GM19193 (cell line): Measurements from ENCODE around the gene LHFPL3.

Experiments used
- POLR2A ChIP-seq: IDR thresholded peaks from 4 replicates; pipeline ENCODE4 v1.6.1; 2011; ENCODE audit not compliant: insufficient read depth, insufficient read length; ENCODE audit errors: extremely low read depth

Gene LHFPL3

DNA sequence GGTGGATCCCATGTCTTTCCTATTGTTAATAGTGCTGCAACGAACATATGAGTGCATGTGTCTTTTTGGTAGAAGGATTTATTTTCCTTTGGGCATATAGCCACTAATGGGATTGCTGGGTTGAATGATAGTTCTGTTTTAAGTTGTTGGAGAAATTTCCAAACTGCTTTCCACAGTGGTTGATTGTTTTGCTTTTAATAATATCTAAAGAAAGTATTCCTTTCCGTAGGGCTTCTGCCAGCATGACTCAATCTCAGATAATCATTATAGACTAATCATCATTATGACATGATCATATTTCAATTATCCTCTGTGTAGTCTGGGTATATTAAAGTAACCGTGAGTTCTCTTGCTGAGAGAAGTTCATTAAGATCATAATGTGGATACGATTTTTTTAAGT is 575.4 kb downstream of the LHFPL3 start:
- TF ChIP-seq POLR2A: no peak

DNA sequence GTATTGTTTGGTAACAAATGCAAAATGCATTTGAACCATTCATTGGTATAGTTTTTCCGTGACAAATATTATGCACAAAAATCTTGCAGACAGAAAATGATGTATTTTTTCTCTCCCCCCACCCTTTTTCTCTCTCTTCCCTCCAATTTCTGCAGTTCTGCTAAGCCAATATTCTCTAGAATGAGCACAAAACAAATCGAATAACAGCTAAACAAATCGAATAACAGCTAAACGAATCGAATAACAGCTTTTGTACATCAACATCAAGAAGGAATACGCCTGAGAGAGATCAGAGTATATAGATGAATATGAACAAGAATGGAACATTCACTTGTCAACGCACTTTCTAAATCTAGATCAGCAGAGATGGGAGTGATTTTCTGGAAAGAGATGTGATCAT is 577.6 kb downstream of the LHFPL3 start:
- TF ChIP-seq POLR2A: no peak

DNA sequence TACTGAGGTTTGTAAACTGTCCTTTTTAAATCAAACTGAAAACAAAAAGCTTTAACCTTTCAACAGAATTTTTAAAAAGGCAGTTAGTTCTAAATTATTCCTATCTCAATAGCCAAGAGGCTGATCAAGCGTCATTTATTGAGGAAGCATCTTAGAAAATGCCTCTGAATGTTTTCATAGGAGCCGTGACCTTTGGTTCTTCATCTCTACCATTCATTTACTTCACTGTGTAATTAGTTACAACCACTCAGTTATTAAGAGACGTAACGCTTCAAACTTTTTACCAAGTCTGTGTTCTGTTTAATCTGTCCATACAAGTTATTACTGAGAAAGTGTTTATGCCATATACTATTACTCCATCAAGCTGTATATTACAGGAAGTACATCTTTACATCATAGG is 578.2 kb downstream of the LHFPL3 start:
- no peak for TF ChIP-seq POLR2A

DNA sequence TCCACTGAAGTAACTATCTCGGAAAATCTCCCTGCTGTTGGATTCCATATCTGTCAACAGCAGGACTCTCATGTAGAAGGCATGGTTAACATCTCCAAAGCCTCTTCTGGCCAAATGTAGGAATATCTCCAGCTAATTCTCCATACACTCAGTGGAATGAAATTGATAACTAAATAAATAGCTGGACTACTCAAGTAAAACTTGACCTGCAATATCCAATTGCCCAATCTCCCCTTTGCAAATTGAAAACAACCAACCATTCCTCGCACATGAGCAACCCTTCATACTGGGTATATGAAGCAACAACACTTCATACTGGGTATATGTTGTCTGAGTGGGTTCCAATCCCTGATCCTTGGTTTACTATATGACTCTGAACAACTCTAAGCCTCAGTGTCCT is 580.2 kb downstream of the LHFPL3 start:
- TF ChIP-seq POLR2A: no peak

DNA sequence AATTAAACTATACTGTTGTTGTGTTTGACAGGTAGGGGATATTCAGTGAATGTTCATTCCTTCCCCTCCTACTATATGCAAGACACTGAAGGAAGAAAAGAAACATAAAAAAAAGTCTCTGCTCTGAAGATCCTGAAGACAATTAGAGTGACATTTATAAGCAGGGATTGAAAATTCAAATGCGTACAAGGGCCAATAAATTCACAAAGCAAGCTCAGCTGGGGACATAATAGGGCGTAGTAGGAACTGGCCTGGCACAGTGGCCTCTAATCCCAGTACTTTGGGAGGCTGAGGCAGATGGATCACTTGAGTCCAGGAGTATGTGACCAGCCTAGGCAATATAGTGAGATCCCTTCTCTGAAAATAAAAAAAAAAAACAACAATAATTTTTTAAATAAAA is 580.7 kb downstream of the LHFPL3 start:
- TF ChIP-seq POLR2A: no peak

DNA sequence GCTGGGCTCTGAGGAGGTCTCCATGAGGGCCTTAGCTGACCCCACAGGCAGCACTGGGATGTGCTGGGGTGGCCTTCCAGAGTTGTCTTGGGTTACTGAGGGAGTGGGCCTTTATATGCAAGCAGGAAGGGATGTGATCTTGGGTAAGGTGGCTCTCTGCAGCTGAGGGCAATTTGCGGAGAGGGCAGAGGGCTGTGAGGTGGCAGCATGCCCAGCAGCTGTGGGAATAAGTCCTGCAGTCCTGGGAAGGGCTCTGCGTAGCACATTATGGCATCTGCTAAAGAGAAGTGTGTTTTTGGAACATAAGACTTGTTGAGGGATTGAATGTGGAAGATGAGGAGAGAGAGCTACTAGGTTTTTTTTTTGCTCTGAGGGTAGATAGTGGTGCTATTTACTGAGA is 586.0 kb downstream of the LHFPL3 start:
- TF ChIP-seq POLR2A: no peak

DNA sequence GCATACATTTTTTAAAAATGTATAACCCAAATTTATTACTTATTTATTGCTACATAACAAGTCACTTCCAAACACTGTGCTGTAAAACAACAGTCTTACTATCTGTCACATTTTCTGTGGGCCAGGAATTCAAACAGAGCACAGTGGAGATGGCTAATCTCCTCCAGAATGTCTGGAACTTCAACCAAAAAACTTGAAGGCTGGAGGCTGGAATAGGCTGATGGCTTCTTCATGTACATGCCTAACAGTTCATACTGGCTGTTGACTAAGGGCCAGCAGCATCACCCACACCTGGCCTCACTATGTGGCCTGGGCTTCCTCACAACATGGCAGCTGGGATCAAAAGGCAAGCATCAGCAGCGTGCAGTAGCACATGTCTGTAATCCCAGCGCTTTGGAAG is 593.2 kb downstream of the LHFPL3 start:
- no peak for TF ChIP-seq POLR2A

DNA sequence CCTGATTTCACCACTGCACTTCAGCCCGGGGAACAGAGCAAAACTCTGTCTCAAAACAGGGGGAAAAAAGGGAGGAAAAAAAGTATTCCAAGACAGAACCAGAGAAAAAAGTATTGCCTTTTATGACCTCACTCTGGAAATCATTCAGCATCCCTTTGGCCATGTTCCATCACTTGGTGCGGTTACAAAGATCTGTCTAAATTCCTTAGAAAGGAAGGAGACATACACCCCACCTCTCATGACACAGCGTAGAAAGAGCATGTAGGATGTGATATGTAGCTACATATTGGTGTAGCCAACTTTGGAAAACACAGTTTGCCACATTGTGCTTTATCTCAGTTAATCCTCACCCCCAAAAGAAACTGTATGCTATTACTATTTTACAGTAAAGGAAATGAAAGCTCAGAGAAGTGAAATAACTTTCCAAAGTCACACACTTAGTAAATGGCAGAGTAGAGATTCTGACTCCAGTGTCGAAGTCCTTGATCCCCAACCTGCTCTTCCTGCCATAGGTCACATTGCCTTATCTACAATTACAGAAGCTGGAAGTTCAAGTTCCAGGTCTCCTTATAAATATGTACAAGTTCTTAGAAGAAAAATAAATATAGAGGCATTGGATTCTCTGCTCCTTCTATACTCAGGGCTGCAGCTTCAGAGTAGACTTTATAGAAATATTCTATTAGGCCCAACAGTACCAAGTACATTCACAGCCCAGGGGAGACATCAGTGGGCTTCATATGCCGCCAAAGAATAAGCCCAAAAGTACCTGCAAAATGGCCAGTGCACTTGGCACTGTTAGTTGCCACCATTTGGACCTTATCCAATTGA is 594.0 kb downstream of the LHFPL3 start:
- TF ChIP-seq POLR2A: no peak

DNA sequence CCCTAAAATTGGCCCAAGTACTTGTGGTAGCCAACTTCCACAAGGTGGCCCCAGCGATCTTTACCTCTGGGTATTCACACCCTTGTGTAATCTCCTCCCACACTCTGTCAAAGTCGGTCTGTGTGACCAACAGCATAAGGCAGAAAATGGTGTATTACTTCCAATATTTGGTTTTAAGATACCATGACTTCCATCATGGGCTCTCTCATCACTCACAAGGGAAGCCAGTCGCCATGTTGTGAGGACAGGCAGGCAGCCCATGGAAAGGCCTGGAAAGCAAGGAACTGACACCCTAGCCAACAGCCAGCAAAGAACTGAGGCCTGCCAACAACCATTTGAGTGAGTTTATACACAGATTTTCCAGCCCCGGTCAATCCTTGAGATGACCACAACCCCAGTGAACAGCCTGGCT is 594.6 kb downstream of the LHFPL3 start:
- no peak for TF ChIP-seq POLR2A

DNA sequence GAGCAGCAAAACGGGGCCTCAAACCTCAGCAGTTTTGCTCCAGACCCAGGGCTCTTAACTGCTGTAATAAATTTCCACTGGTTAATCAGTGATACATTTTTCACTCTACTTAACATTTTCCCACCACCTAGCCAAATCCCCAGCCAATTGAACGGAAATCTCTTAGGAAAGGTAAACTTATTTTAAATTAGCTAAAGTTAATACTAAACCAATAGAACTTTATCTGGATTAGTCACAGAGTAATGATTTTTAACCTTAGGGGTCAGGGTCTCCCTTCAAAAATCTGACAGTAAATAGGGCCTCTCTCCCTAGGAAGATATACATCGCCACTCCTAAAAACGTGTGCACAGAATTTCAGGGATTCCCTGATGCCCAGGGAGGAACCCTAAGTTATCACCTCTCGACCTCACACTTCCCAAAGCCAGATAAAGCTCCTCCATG is 598.2 kb downstream of the LHFPL3 start:
- TF ChIP-seq POLR2A: no peak

DNA sequence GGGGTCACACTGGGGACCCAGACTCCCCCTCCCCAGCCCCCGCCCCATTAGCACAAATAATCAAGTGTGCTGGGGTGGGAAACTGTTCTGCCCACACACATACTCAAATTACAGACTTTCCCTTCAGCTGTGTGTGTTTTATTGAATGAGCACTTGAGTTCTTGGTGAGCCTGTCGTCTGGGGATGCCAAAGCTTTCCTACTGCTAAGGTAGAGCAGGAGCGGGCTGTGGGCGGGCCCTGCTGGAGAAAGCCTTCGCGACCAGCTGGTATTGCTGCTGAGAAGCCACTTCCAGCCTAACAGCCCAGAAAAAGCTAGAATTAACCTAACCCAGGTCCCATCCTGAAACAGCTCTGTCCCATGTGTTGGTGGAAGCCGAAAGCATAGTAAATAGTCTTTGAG is 598.7 kb downstream of the LHFPL3 start:
- no peak for TF ChIP-seq POLR2A

DNA sequence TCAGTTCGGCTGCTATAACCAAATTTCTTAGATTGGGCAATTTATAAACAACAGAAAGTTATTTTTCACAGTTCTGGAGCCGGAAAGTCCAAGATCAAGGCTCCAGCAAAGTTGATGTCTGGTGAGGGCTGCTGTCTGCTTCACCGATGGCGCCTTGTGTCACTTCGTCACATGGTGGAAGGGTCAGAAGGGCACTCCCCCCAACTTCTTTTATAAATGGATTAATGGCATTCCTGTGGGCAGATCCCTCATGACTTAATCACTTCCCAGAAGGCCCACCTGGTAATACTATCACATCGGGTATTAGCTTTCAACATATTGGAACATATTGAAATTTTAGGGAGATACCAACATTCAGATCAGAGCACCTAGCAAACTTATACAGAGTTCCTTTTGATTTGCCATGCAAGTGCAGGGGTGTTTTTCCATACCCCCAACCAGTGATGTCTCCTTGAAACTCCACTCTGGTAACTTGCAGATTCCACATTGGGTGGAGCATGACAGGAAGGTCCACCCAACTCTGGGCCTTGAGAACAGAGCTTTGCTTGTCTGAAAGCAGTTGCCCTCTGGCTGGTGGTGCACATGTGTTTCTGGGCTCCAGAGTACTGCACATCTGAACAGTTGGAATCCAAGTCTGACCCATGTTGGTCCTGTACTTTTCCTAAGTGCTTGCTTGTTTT is 600.5 kb downstream of the LHFPL3 start:
- no peak for TF ChIP-seq POLR2A

DNA sequence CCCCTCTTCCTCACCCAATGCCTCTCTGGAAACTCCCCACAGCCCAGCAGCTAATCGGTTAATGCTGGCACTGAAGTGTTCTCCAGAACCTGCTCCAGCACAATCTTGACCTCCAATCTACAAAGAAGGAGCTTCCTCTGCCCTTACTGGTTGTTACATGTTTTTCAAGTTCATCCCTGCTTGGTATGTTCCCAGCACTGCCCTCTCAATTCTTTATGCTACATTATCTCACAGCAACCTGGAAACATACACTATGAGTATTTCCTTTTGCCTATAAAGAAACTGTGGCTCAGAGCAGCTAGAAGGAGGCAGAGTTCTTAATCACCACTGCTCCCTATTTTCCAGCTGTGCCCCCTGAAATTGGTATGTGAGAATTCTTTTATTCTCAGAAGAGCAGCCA is 601.5 kb downstream of the LHFPL3 start:
- TF ChIP-seq POLR2A: no peak

DNA sequence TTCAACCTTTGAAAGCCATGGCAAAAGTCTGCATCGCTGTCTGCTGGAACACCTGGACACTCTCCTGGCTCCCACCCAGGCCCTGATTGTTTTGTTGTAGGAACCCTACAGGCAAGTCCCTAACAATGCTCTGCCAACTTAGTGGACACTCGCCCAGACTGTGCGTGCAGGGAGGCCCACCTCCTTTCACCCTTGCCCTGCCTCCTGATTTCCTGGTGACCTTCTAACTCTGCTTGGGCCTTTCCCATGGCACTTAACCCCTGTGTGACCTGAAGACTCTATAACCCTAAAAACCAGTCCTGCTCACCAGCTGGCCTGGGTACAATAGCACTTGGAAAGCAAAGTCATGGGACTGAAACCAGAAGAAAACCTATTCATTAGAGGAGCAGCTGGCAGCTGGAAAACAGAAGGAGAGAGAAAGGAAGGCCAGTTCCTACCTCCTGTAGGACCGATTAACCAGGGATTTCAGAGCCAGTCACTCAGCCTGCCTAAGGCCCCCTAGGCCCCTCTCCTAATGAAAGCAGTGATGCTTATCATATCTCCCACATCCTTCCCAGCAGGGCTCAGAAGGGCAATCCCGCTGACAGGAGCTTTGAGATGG is 602.9 kb downstream of the LHFPL3 start:
- no peak for TF ChIP-seq POLR2A

DNA sequence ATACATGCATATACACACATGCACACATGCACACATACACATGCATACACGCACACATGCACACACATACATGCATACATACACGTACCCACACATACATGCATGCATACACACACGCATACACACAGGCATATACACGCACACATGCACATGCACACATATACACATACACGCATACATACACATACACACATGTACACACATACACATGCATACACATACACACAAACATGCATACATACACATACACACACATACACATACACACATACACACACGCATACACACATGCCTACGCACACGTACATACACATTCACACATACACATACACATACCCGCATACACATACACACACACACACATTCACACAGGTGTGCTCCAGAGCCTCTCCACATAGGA is 604.6 kb downstream of the LHFPL3 start:
- TF ChIP-seq POLR2A: no peak

DNA sequence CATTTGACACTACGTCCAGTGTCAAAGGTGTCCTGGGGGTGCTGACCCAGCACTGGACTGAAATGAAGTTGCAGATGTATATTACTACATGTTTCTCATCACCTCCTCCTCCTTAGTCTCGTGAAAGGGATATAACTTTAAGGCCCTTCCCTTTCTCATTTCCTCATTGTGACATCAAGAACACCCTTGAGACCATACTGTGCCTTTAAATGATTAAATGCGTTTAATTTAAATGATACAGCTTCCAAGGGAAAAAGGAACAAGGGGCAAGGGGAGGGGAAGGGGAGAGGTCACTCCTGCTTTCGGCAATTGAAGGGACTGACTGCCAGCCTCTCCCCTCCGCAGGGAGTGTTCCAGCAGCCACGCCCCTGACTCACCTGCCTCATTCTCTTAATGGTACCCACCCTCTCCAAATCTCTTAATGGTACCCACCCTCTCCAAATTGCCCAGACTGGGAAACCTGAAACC is 605.2 kb downstream of the LHFPL3 start:
- no peak for TF ChIP-seq POLR2A

DNA sequence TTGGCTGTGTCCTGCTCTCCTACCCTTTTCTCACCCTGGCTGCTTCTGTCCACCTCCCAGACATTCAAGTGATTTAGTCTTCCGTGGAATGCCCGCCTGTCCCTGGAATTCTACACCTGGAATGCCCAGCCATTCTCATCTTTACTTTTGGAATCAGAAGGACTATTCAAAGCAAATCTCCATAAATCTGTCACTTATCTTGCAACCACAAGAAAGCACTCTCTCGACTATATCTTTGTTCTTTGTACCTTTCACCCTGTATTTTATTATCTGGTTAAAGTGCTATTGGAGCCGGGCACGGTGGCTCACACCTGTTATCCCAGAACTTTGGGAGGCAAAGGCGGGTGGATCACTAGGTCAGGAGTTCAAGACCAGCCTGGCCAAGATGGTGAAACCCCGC is 606.3 kb downstream of the LHFPL3 start:
- no peak for TF ChIP-seq POLR2A

DNA sequence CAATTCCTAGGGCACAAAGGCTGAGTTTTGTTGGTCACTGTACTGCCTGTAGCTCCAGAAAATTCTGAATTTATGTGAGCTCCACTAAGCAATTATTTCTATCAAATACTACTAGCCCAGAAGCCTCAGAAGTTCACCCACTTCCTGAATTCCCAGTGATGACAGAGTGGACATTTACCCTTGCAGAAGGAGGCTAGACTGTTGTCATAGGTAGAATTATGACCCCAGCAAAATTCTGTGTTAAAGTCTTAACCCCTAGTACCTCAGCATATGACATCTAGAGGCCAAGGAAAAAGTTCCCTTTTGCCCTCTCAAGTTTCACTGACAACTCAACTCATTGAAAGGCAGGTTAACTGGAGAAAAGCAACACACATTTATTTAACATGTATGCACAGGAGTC is 606.9 kb downstream of the LHFPL3 start:
- no peak for TF ChIP-seq POLR2A
